GM19324 (cell line): ENCODE results near the gene ABHD1.

ENCODE experiments used
- ATAC-seq: cut with Tn5 transposase; IDR thresholded peaks from one replicate; pipeline ENCODE4 v1.9.1; 2021; ENCODE audit warnings: mild to moderate bottlenecking, moderate library complexity; ENCODE audit not compliant: unreplicated experiment, low FRiP score

The ABHD1 gene

DNA sequence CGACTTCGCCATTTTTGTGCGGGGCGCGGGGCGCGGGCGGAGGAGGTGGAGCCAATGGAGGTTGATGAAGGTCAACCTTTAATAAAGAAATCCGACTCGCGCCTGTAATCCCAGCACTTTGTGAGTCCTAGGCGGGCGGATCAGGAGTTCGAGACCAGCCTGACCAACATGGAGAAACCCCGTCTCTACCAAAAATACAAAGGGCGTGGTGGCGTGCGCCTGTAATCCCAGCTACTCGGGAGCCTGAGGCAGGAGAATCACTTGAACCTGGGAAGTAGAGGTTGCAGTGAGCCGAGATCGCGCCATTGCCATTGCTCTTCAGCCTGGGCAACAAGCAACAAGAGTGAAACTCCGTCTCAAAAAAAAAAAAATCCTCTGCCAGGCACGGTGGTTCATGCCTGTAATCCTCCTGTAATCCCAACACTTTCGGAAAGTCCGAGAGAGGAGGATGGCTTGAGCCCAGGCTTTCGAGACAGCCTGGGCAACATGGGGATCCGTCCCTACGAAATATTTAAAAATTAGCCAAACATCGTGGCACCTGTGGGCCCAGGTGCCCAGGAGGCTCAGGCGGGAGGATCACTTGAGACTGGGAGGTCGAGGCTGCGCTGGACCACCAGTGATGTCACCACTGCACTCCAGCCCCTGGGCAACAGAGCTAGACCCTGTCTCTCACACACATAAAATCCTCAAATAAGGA, 11.3 kb downstream of the ABHD1 start:
- ATAC-seq: no peak

DNA sequence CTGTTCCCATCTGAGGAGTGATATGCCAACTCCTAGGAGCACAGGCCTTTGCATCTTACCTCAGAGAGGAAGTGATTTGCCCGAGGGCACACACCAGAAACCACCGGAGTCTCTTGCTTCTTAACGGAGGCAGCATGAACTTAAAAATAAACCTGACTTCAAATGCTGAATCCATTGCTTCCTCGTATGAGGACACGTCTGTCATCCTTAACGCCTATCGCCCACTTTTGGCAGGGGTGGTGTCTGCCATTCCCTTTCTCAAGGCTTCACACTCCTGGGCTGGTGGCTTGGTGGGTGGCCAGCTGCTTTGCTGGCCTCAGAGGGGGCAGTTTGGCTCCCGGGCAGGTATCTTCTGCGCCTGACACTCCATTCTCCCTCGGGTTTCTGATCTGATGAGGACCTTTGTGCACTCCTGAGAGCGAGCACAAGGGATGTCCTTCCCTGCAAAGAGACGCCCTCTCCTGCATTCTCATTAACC, 11.9 kb downstream of the ABHD1 start:
- ATAC-seq: no peak

DNA sequence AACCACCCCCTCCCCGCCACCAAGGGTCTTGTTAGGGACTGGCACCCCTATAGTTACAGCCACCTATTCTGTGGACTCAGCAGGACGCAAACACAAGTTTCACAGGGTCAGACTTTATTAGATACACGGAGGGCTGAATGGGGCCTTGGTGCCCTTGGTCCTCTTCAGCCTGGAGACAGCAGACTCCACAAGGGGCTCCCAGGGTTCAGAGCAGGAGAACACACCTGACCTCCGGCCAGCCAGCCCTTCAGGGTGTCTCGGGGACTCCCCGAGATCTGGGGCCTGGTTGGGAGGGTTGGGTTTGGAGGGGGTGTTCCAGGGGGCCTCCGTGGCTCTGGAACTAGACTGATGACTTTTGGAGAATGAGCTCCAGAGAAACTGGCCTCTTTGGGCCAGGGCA, 13.1 kb downstream of the ABHD1 start:
- no peak for ATAC-seq

DNA sequence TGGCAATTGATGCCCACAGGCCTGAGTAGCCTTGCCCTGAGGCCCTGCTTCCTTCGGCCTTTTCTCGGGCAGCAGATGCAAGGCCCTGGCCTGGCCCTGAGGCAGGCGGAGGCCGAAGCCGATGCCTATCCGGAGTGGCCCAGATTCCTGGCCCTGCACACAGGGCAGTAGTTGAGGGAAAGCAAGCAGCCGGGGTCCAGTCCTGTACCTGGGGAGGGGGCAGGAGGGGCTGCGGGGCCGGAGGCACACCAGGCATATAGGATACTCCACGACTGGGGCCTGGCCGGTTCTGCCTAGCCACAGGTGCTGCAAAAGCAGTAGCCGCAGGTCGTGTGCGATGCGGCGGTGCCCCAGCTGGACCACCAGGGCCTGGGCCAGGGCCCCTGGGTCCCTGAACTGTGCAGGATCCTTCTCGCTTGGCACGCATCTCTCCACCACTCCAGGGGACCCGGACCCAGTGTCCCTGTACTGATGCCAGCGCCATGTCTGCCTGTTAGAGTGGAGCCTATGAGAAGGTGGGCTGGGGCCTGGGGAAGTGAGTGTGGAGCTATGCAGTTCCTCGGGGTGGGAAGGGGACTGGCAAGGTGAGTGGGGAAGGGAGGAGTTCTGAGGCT, 13.8 kb downstream of the ABHD1 start:
- ATAC-seq: no peak

DNA sequence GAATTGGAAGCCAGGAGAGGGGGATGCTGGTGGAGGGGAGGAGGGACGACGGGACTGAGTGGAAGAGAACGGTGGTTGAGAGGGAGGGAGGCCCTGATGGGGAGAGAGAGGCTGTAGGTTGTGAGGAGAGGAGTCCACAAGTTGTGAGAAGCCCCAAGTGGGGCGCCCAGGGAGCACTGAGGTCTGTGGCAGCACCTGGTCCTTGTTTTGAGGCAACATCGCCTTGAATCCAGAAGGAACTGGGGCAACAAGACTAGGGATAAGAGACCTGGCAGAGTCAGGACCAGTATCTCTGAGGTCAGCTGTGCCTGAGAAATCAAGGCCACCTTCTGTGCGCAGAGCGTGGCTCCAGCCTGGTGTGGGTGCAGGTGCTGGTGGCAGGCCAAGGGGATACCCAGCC, 14.5 kb downstream of the ABHD1 start:
- ATAC-seq: no peak

DNA sequence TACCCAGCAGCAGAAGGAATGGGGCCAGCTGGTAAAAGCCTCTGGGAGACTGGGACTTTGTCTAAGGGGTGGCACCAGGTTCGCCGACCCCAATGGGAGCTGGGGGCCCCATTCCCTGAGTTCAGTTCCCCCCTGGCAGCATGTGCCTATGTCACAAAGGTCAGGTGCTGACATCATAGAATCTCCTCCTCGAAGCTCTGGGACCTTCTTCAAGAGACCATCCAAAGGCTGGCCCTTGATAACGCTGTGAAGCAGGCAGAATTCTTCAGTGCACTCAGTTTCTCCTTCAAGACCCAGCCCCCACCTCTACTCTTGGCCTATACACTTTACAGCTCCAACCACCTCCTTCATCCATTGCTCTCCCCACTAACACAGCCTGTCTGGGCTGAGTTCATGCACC, 15.7 kb downstream of the ABHD1 start, which contains the start of gene PRR30:
Gene PRR30 (minus strand): TSS at position 101 of the 400 bp plus-strand sequence. CDS start 1,081 bp downstream, outside the sequence.
- ATAC-seq: no peak

DNA sequence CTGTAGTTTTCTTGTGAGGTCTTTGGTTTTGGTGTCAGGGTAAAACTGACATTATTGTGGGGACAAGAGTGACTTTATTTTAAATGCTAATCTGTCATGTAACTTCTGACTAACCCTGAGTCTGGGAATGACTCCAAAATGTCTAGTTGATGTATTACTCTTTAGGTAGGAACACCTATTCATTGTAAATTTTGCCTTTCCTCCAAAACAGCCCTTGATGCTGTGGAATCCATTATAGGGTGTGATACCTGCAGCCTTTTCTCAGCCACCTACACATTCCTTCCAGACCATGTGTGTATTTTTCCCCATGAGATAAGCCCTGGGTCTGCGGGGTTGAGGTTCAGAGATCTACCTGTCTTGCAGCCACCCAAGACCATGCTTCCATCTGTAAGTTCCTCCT, 19.7 kb downstream of the ABHD1 start:
- ATAC-seq: no peak

DNA sequence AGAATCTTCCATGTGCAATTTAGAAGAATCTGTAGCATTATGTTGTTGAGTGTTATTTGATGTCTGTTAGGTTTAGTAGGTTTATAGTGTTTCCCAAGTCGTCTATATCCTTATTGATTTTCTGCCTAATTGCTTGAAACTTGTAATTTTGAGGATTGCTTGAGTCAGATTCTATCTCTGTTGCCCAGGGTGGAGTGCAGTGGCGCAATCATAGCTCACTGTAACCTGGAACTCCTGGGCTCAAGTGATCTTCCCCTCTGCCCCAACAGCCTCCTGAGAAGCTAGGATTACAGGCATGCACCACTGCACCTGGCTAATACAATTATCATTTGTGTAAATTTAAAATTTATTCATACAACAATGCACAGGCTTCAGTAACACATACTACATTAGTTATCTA, 22.1 kb downstream of the ABHD1 start:
- no peak for ATAC-seq

DNA sequence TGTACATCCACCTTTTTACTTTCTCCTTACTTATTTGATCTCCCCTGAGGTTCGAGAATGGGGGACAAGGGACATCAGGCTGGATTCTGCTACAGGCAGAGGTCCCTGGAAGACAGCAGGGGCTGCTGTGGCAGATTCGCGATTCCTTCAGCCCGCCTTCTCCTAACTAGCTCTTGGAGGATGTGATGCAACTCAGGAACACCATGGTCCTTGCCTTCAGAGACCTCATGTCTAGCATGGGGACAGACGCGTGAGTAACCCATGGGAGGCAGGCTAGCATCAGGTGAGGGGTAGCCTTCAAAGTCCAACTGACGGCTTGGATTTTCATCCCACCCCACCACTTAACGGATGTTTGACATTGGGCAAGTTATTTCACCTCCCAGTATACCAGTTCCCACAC, 24.3 kb downstream of the ABHD1 start:
- ATAC-seq: no peak

DNA sequence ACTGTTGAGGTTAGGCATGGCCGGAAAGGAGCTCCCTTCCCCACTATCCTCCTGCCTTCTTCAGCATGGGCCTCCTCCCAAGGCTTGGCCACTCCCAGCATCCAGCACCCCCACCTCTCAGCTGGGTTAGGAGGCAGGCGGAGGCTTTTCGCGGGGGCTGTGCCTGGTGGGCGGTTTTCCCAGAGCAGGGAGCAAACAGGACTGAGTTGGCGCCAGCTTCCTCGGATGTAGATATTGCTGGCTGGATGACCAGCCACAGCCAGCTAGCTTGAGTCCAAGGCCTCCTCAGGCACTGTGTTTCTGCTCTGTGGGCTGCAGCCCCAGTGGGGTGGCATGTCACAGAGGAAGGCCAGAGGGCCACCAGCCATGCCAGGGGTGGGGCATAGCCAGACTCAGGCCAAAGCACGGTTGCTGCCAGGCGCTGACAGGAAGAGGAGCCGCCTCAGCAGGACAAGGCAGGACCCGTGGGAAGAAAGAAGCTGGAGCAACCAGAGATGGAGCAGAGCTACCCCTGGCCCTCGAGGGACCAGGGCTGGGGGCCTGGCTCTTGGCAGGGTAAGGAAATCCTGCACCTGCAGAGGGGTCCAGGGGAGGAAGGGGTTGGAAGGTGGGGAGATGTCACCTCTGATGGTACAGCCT, 25.3 kb downstream of the ABHD1 start, which contains the start of gene TCF23:
Gene TCF23 (plus strand): TSS at position 204 of the 639 bp plus-strand sequence. CDS start 130 bp downstream, at position 334.
- no peak for ATAC-seq

DNA sequence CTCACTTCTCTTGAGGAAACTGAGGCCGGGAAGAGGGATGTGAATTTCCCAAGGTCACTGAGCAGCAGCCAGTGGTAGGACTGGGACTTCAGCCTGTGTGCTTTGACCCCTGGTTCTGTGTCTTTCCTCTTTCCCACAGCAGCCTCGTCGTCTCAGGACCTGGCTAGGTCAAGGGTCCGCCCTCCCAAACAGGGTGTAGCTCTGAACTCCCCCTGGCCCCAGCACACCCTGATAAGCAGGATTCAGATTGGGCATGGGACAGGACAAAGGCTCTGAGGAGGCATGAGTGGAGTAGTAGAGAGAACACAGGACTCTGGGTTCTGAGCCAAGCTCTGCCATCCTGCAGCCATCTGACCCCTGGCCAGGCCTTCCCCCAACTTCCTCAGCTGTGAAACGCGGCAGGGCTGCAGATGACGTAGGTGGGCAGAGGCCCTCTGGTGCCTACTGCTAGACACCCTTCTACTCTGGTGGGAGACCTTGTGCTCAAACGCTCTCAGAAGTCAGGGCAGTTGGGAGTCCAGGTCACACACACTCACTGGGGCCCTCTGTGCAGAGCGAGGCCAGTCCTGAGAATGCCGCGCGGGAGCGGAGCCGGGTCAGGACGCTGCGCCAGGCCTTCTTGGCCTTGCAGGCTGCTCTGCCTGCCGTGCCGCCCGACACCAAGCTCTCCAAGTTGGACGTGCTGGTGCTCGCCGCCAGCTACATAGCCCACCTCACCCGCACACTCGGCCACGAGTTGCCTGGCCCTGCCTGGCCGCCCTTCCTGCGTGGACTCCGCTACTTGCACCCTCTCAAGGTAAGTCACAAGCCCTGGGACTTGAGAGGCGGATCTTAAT, 26.2 kb downstream of the ABHD1 start:
- ATAC-seq: no peak

DNA sequence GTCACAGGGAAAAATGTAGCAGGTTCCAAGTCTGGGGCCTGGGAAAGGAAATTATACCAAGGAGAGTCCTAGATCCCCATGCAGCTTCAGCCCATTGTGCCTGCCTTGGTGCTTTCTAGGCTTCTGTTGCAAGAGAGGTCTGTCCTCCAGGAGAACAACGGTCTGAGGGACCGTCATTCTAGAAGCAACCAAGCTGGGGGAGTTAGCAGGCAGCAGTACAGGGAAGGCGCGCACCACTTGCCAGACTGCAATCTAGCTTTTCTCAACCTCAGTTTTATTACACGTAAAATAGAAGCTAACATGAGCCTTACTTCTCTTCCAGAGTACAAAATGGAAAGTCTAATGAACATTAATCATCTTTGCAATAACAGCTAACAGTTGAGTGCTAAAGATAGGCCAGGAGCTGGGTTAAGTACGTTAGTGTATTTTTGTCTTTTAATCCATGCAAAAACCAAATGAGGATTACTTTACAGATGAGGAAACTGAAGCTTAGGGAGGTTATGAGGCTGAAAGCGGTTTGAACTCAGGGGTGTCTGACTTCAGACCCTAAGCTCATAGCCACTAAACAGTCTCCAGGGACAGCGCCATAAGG, 27.1 kb downstream of the ABHD1 start:
- no peak for ATAC-seq

DNA sequence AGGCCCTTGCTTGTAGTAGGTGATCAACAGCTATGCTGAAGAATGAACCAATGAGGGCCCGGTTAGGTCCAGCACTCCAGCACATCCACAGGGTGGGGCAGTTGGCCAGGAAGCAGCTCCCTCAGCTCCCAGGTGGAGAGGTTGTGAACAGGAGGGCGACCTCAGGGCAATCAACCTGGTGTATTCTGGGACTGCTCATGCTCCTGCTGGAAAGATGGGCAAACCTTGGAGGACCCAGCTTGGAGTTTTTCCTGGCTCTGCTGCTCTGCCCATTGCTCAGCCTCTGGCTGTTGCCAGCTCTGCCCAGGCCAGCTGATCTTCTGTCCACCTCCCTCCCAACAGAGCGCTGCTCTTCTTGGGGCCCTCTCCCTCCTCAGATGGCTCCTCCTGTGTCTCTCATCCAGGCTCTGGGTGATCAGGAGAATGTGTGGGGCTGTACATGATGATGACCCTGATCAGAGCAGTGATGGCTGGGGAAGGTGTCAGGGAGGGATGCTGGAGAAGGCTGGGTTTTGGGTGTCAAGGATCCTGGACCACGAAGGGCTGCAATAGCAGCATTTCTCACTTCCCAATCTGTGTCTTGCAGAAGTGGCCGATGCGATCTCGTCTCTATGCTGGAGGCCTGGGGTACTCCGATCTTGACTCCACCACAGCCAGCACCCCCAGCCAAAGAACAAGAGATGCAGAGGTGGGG, 28.6 kb downstream of the ABHD1 start:
- no peak for ATAC-seq

DNA sequence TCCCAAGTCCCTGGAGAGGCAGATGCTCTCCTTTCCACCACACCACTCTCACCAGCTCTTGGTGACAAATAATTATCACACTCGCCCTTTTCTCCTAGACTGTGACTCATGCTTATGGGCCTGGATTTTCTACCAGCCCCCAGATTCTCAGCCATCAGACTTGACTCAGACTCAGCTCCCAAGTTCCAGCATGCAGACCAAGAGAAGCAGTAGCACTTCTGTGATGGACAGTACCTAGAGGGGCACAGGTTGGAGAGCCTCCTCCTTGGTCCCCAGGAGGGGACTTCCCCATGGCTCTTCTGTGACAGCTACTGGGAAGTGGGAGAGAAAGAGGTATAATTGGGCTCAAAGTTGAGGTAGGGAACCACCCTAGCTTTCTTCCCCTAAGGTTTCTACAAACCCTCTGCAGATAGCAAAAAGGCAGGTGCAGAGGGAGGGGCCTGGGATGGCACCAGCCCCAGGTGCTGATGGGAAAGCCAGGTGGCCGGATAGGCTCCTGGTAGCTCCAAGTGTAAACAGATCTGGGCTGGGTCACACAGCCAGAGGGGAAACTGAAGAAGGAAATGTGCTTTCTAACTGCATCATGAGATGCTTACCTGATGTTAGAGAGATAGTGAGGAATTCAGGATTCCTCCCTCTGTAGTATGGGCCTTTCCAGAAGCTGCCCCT, 29.3 kb downstream of the ABHD1 start:
- ATAC-seq: no peak

DNA sequence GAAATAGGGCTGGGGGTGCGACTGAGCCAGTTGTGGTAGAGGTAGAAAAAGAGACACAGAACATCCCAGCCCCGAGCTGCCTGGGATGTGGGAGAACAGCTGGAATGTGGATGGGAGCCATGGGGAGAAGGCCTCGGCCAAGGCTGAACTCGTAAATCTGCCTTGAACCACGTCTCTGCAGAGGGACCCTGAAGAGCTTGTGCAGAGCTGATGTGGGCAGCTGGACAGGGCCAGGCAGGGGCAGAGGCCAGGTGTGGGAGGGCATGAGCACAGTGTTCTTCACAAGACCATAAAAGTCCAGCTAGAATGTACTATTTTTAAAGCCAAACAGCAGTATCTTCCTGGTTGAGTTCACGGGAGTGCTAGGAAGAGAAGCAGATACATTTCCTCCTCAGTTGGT, 30.9 kb downstream of the ABHD1 start:
- no peak for ATAC-seq

DNA sequence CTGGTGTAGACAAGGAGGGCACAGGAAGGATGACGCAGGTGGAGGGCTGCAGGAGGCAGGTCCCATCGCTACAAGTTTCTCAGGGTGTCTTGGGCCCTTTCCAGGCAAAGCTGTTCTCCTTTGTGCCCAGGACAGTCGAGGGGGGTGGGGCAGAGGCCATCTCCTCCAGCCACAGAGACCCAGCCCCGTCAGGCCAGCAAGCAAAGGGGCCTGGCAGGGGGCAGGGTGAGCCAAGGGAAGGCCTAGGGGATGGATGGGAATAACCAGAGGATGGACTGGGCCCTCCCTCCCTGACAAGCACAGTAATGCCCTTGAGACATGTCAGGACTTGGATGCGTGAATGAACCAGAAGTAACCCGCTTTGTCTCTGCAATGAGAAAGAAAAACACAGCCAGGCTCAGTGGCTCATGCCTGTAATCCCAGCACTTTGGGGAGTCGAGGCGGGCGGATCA, 31.5 kb downstream of the ABHD1 start:
- no peak for ATAC-seq

DNA sequence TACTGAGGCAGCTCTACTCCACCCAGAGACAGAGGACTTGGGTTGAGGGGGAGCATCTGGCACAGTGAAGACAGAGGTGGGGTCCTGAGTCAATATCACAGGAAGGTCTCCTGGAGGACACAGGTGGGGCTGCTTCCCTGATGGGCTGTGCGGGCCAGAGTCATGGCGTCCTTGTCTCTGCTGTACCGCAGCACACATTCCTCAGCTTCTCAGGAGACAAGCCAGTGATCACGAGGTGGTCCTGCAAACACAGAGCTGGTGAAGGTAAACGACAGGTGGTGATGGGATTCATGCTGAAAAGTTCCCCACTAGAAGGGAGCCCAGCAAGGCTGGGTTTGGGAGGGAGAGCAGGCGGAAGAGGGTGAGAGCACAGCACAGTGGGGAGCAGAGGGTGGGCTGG, 34.9 kb downstream of the ABHD1 start:
- no peak for ATAC-seq

DNA sequence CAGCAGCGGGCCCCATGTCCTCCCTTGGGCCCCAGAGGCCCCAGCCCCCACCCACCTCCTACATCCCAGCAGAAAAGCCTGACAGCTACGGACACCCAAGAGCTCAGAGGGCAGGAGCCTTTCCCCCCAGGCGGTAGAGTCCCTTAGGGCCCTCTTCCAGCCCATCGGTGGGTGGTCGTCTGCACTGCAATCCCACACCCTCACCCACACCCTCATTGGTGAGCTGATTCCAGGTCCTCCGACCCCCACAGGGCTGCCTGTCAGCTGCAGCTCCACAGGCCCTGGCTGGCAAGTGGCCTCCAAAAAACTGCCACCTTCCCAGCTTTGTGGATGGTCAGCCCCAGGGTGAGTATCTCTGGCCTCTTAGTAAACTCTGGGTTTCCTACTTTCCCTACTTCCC, 35.7 kb downstream of the ABHD1 start:
- no peak for ATAC-seq

DNA sequence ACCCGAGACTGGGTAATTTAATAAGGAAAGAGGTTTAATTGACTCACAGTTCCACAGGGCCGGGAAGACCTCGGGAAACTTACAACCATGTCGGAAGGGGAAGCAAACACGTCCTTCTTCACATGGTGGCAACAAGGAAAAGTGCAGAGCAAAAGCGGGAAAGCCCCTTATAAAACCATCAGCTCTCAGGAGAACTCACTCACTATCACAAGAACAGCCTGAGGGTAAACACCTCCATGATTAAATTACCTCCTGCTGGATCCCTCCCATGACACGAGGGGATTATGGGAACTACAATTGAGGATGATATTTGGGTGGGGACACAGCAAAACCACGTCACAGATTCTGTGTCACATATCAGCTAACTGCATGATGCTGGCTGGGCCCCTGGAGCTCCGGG, 36.6 kb downstream of the ABHD1 start:
- no peak for ATAC-seq
